HT1080 (cell line): ENCODE data around the gene C4orf50. TPM values are rescaled to one million over a fixed set of nuclear protein-coding genes. Genes with fewer than 3 reads are reported as not detected.
"Not testable (repeated sequence)": the region's sequence is repeated elsewhere in the genome, so short reads cannot be mapped to it uniquely, and the experiment has no call there.

Source experiments
- DNase-seq: peaks from one replicate; pipeline ENCODE4 v3.0.0-alpha.2; 2015; ENCODE audit warnings: low read depth
- total RNA-seq: library from RNA; depleted of rRNA; stranded (reverse); fragments of >200 nt; shearing (Covaris generic); gene quantifications from 2 replicates; pipeline ENCODE4 v1.2.3, GENCODE V29; 2014

The C4orf50 gene
- total RNA-seq, 1 experiment from 2014 or later = not detected

DNA sequence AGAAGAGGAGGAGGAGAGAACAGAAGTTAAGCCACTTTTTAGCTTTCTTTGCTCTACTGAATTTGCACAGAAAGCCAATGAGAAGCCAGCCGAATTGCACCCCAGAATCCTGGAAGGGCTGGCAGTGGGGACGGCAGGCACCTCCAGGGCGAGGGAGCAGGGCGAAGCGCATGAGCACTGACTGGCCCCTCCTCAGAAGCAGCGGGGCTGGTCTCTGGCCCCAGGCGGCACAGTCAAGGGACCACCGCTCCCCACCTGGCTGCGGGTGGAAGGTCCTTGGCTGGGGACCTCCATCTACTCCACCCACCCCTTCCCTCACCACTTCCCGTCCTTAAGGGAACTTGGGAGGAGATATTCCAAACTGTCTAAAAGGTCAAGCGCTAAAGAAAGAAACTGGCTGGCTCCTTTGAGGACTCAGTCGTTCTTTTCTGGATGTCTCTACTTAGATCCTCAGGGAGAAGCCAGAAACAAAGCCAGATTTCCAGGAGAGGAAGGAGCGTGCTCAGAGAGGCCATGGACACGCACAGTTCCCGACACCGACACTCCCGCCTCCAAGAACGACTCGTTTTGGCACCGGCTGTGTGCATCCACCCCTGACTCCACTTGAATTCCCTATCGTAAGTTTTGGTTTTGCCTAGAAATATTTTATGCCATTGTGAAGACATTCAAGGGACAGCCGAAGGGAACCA lies 65.8 kb downstream of the C4orf50 start:
- no peak for DNase-seq

- not testable (repeated sequence) for DNase-seq
These were observed 71.6 kb downstream of the C4orf50 start for GRCh38 chr4:5946653-5947052.

DNA sequence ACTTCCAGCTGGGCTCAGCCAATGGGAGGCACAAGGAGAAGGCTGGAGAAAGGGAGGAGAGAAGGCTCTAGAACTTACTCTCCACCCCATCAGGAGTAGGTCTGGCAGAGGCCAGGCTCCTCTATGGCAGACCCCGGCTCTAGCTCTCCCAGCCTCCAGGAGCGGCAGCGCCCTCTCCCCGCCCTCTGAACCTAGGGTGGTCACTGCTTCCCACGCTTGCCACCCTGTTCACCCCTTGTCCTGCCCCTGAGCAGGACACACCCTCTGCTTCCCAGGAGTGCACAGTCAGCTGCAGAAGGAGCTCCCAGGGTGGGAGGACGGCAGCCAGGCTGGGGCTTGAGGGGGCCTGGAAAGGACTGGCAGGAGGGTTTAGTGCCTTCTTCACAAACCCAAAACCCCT lies 72.3 kb downstream of the C4orf50 start:
- DNase-seq = no peak

DNA sequence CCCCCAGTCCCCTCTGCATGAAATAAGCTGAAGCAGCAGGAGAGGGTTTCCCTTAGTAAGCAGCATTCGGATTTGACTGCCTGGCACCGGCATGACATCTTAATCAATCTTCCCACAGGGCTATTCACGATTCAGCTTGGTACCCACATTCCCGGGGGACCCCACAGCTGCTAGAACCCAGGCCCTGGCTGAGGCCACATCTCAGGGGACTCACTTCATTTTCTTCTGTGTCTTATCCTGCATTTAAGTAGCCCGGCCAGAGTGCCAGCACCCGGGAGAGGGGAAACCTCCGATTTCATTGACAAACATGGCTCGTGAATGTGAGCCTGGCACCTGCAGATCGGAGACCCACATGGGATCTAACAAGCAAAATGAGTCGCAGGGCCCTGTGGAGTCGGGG lies 73.1 kb downstream of the C4orf50 start:
- DNase-seq = no peak

- DNase-seq = no peak
These were observed 74.7 kb downstream of the C4orf50 start for GRCh38 chr4:5943561-5943960.

DNA sequence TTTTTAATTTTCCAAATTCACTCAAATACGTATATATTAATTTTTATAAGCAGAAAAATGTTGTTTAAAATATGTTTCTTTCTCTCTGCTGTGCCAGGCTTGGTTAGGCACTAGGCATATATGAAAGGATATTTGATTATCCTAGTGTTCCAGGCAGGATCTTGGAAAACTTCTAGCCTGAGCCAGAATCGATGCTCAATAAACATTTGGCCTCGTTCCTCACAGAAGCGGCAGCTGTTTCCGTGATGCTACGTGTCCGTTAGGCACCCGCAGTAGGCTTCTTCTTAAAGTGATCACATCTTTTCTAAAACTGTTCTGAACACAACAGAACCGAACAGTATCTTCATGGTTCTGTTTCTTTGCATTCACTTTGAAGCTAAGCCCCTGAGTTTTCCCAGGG lies 75.3 kb downstream of the C4orf50 start:
- DNase-seq = no peak

DNA sequence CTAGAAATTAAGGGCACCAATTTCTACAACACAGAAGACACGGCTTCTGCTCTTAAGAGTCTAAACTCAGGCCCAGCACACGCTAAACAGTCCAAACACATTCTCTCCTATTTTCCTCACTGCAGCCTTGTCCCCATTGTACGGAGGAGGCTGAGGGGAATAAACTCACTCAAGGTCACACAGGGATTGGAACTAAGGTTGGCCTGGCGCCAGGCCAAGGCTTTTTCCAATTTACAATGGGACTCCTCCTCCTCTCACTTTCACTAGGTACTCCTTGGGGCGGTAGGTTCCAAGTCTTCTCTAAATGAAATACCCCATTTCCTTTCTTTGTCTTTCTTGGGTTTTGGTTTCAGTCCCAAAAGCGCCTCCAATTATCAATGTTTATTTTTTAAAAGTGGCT lies 76.6 kb downstream of the C4orf50 start:
- DNase-seq = no peak

- peak; percentile 56 for DNase-seq
These were observed 77.6 kb downstream of the C4orf50 start for GRCh38 chr4:5940470-5941203.

DNA sequence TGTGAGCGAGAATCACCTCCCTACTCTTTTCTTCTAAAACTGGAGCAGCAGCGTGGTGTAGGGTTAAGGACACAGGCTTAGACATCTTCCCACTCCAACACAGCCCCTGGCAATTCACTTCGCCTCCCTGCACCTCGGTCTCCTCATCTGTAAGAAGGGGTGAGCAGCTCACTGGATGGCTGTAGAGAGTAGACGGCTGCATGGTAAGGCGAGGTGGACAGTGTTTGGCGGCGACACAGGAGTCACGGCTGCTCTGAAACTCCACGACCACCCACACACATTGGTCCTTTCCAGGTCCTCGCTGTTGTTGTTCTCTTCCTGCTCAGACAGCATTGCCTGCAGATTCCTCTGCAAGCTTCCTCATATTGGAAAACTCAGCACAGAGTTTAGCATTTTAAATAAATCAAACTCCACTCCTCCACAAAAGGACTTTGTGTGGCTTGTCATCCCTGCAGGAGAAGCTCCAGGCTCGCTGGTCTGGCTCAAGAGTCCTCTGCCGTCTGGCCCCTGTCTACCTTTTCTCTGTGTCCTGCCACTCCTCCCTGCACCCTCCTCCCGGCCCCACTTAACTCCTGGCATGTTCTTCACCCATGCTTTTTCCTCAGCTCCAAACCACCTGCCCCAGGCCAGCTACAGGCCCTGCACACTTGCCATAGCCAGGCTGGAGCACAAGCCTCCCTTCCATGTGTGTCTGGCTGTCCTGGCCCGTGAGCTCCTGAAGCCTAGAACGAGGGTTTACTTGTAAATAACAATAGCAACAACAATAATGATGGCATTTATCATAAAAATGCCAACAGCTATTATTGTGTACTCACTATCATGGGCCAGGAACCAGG lies 84.0 kb downstream of the C4orf50 start:
- DNase-seq = no peak

DNA sequence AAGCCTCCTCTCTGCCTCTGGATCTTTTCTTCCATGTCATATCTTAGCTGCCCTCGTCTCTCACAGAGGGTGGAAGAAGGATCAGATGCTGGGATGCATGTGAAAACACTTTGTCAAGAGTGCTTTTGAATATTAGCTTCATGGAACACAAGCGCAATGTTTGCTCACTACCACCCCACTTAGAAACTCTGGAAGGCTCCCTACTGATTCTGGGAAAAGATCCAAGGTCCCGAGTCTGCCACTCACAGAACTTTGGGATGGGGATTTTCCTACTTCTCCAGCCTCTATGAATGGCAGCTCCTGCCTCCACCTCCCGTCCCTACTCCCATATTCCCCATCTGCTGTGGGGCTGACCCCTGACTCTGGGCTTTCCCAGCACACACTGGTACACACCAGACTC lies 85.1 kb downstream of the C4orf50 start:
- no peak for DNase-seq

DNA sequence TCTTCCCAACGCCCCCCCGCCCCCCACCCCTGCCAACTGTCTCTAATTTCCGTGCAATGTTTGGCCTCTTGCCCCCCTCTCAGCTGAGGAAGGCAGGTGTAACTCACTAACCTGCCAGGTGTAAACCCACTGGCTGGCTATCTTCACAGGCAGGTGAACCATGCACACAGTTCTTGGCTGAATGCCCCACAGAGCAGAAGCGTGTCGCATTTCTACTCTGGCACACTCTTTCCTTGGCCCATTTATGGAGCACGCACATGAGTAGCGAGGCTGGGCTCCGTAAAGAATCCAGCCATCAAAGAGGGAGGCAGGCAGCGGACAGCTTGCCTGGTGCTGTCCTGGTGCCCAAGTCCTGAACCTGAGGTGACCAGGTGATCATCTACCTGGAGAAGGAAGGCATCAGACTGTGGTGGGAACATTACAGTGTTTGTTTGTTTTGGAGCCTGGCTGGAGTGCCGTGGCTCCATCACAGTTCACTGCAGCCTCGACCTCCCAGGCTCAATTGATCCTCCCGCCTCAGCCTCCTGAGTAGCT lies 86.1 kb downstream of the C4orf50 start:
- no peak for DNase-seq

DNA sequence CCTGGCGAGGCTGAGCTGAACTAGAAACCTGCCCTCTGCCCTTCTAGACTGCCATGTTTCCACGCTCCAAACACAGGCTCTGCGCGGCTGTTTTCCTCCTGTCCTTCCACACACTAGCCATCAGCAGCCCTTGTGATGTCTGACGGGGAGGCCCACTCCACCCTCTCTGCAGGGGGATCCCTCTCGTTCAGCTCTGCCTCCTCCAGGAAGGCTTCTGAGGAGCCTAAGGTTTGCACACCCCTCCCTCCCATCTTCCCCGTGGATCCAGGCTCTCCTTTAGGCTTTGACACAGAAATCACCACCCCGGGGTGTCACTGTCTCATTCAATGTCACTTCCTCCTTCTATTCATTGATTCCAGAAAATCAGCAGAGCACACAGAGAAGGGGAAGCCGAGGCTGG lies 86.7 kb downstream of the C4orf50 start:
- DNase-seq = no peak

DNA sequence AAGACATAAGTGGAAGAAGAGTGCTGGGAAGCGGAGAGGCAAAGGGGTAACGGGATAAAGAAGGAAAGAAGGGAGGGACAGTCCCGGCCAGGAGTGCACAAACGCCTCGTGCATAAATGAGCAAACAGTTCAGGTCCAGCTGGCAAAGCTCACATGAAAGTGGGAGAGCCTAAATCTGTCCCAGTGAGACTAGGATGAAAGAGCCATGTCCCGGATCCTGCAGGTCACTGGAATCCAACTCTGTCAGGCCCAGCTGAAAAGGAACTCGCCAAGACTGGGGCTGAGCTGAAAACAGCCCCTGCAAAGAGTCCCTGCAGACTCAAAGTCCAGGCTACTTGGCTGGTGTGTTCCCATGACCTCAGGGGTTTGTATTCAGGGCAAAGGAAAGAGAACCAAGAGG lies 87.4 kb downstream of the C4orf50 start:
- no peak for DNase-seq

DNA sequence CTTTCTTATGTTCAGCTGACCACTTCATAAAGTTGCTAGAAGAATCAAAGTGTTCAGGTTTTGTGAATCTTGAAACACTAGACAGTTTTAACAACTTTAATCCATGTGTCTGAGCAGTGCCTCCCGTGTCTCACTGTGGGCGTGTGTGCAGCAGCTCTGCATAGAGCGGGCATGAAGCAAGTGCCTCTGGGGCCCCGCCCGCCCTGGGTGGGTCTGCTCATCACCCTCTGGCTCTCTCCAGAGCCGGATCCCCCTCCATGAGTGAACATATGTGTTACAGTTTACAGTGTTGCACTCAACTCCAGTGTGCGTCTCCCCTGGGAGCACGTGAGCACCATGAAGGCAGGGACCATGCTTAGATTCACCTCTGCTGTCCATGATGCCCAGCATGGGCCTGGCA lies 87.8 kb downstream of the C4orf50 start:
- no peak for DNase-seq

DNA sequence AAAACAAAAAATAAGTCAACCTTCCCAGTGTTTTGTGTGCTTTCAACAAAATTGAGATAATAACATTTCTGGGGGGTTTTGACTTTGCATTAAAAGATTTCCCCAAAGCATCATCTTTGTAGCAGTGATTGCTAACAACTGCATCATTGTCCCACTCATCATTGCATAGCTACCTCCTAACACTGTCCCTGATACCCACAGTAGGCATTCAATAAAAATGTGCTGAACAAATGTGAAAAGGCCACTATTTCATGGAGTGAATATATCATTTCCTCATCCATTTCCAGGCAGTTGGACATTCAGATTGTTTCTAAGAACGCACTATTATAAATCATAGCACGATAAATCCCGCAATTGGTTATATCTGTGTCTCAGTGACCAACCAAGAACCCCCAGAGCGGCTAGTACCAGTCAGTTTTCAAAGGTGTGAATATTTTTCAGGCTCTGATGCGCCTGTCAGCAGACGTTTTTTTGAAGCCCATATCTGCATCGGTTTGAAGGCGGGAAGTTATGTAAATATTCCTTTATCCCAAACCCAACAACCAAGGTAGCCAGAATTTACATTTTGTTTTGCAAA lies 89.3 kb downstream of the C4orf50 start:
- DNase-seq = no peak

- no peak for DNase-seq
These were observed 90.0 kb downstream of the C4orf50 start for GRCh38 chr4:5928274-5928673.

- DNase-seq = no peak
These were observed 90.5 kb downstream of the C4orf50 start for GRCh38 chr4:5927747-5928146.

- DNase-seq = no peak
These were observed 91.1 kb downstream of the C4orf50 start for GRCh38 chr4:5927116-5927515.

DNA sequence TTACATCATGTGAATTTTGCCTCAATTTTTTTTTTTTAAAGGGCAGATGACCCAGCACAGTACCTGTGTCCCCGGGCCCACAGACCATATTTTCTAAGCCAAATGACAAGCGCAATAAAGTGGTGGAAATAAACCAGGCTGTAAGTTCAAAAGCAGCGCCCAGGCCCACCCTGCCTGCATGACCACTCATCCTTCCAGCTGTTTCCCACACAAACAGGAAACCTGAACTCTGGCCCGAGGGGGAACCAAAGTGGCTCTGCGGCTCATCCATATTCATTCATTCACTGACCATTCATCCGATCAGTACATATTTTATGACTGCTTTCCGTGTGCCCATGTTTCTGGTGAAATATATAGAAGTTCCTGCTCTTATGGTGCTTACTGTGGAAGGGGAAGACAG lies 91.6 kb downstream of the C4orf50 start:
- DNase-seq = no peak

- DNase-seq = no peak
These were observed 92.6 kb downstream of the C4orf50 start for GRCh38 chr4:5925419-5926200.
